HG03108 (cell line): ENCODE results near the gene CYP20A1.

Experiments
- ATAC-seq: cut with Tn5 transposase; IDR thresholded peaks from one replicate; pipeline ENCODE4 v1.9.1; 2021; ENCODE audit warnings: moderate library complexity; ENCODE audit not compliant: unreplicated experiment

Gene CYP20A1

GRCh38 chr2:203354966-203355365, 116.1 kb downstream of the CYP20A1 start:
- no peak for ATAC-seq
